Stimulated activated naive CD8-positive, alpha-beta T cell treated with anti-CD3 and anti-CD28 coated beads, Interleukin-15, Interleukin-2, amounts not matched to agents 100 ng/mL and 50 ng/mL, for 24 hours (primary cell): ENCODE measurements around the gene FANCG.

Source experiments
- H3K27ac Mint-ChIP-seq: one replicate; pipeline ENCODE4 v1.8.0; 2021; ENCODE audit warnings: mild to moderate bottlenecking, mixed read lengths
- H3K27me3 Mint-ChIP-seq: one replicate; pipeline ENCODE4 v1.8.0; 2021; ENCODE audit warnings: mixed read lengths
- H3K36me3 Mint-ChIP-seq: one replicate; pipeline ENCODE4 v1.8.0; 2021; ENCODE audit warnings: low read depth, mixed read lengths
- H3K4me1 Mint-ChIP-seq: one replicate; pipeline ENCODE4 v1.8.0; 2021; ENCODE audit warnings: low read depth, mixed read lengths
- H3K4me3 Mint-ChIP-seq: one replicate; pipeline ENCODE4 v1.8.0; 2021; ENCODE audit warnings: mild to moderate bottlenecking, mixed read lengths
- H3K9me3 Mint-ChIP-seq: one replicate; pipeline ENCODE4 v1.8.0; 2021; ENCODE audit warnings: mixed read lengths

The FANCG gene

DNA sequence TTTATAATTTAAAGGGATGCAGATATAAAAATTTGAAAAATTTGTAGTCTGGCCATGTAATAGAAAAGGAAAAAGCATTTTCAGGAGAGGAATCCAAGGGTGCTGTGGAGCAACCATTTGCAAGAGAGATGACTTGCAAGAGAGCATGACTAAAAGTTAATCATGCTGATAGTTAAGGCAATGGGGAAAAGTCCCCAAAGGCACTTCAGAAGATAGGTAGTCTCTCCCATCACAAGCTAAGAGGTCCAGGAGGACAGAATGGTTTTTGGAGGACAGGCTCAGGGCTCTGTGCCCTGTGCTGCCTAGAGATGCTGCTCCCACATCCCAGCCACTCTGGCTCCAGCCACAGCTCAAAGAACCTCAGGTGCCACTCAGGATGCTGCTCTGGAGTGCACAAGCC is 51.4 kb downstream of the FANCG start:
- no peaks in the 10 kb centered on the region for H3K9me3 Mint-ChIP-seq
- no peaks in the 10 kb centered on the region for H3K27me3 Mint-ChIP-seq
- H3K27ac Mint-ChIP-seq = no peak overlapping the region
- H3K4me3 Mint-ChIP-seq = no peak overlapping the region
- no peaks in the 10 kb centered on the region for H3K36me3 Mint-ChIP-seq
- H3K4me1 Mint-ChIP-seq = peaks cover 4% of the 10 kb centered on the region

DNA sequence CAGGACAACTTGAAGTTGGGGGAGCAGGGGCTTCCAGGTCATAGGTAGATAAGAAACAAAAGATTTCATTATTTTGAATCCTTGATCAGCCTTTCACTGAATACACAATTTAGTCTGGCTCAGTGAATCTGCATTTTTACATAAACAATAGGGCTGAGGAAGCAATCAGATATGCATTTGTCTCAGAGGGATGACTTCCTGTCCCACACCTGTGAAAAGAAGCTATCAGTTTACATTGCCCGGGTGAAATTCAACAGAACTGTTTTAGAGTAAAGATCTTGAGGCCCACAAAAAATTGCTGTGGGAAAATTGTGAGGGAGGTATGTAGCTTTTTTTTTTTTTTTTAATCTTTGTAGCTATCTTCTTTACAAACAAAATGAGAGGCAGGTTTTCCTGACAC is 51.9 kb downstream of the FANCG start:
- H3K27me3 Mint-ChIP-seq = no peaks in the 10 kb centered on the region
- no peaks in the 10 kb centered on the region for H3K36me3 Mint-ChIP-seq
- no peak overlapping the region for H3K4me3 Mint-ChIP-seq
- no peak overlapping the region for H3K27ac Mint-ChIP-seq
- H3K4me1 Mint-ChIP-seq = peaks cover 4% of the 10 kb centered on the region
- H3K9me3 Mint-ChIP-seq = no peaks in the 10 kb centered on the region

- Mint-ChIP-seq H3K27ac (no peak overlapping the region), H3K27me3 (no peaks in the 10 kb centered on the region)
Measured at GRCh38 chr9:35027374-35027773, 52.4 kb downstream of the FANCG start.

GRCh38 chr9:35026671-35027070 is 53.1 kb downstream of the FANCG start:
- H3K9me3 Mint-ChIP-seq = no peaks in the 10 kb centered on the region
- no peaks in the 10 kb centered on the region for H3K27me3 Mint-ChIP-seq
- H3K4me3 Mint-ChIP-seq = no peak overlapping the region
- no peak overlapping the region for H3K27ac Mint-ChIP-seq
- peaks cover 4% of the 10 kb centered on the region for H3K4me1 Mint-ChIP-seq
- no peaks in the 10 kb centered on the region for H3K36me3 Mint-ChIP-seq

More at GRCh38 chr9:35027374-35027773, 52.4 kb downstream of the FANCG start:
- no peaks in the 10 kb centered on the region for H3K9me3 Mint-ChIP-seq
- no peak overlapping the region for H3K4me3 Mint-ChIP-seq
- peaks cover 4% of the 10 kb centered on the region for H3K4me1 Mint-ChIP-seq
- H3K36me3 Mint-ChIP-seq = no peaks in the 10 kb centered on the region
